Stimulated activated naive CD8-positive, alpha-beta T cell treated with anti-CD3 and anti-CD28 coated beads, Interleukin-15, Interleukin-2, amounts not matched to agents 100 U/mL and 50 U/mL, for 24 hours (primary cell): Measurements from ENCODE around the gene HK3.

ENCODE experiments used
- ATAC-seq: fragments of 150-1000 bp; cut with Tn5 transposase; one replicate; pipeline ENCODE4 v1.10.0; 2021
- DNase-seq: peaks from one replicate; pipeline ENCODE4 v3.0.0; 2021

HK3 gene, protein sequence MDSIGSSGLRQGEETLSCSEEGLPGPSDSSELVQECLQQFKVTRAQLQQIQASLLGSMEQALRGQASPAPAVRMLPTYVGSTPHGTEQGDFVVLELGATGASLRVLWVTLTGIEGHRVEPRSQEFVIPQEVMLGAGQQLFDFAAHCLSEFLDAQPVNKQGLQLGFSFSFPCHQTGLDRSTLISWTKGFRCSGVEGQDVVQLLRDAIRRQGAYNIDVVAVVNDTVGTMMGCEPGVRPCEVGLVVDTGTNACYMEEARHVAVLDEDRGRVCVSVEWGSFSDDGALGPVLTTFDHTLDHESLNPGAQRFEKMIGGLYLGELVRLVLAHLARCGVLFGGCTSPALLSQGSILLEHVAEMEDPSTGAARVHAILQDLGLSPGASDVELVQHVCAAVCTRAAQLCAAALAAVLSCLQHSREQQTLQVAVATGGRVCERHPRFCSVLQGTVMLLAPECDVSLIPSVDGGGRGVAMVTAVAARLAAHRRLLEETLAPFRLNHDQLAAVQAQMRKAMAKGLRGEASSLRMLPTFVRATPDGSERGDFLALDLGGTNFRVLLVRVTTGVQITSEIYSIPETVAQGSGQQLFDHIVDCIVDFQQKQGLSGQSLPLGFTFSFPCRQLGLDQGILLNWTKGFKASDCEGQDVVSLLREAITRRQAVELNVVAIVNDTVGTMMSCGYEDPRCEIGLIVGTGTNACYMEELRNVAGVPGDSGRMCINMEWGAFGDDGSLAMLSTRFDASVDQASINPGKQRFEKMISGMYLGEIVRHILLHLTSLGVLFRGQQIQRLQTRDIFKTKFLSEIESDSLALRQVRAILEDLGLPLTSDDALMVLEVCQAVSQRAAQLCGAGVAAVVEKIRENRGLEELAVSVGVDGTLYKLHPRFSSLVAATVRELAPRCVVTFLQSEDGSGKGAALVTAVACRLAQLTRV

GRCh38 chr5:176899296-176899891 is at the start of gene HK3:
HK3 (minus strand) TSS chr5:176899346; CDS start chr5:176896159, 3,187 bp downstream.
- ATAC-seq (no peak), DNase-seq (no peak)

DNA sequence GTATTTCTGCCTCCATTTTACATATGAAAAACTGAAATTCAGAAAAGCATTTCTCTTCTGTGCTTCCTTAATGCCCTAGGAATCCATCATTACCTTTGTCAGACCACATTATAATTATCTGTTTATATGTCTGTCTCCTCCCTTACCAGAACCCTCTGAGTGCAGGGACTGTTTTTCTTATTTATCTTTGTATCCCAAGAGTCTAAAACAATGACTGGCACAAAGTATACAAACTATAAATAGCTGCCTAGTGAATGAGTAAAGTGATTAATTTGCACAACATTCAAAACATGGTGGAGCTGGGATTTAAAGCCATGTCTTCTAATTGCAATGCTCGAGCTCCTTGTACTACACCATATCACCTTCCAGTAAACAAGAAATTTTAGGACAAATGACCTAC is 49.3 kb upstream of the HK3 start:
- DNase-seq (no peak), ATAC-seq (no peak)

DNA sequence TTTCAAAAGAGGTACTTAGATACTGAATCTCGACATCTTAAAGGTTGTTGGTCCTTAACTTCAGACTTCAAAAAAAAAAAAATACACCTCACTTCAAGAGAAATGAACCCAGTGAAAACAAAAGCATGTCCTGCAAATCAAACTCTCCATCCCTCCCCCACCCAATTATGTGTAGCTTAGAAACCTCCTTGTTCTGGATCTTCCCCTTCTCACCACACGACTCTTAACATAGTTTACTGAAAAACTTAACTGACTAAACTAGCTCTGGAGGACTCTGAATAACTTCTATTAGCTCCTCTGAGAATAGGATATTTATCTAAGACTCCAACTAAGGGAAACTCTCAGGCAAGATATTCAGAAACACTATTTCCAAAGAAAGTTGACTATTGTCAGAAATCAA is 48.7 kb upstream of the HK3 start:
- DNase-seq: no peak
- no peak for ATAC-seq

GRCh38 chr5:176944268-176944667 is 45.1 kb upstream of the HK3 start:
- DNase-seq (no peak), ATAC-seq (no peak)

GRCh38 chr5:176943816-176944215 is 44.7 kb upstream of the HK3 start:
- DNase-seq (no peak), ATAC-seq (no peak)

GRCh38 chr5:176941951-176942350 is 42.8 kb upstream of the HK3 start:
- DNase-seq: no peak
- ATAC-seq: no peak

DNA sequence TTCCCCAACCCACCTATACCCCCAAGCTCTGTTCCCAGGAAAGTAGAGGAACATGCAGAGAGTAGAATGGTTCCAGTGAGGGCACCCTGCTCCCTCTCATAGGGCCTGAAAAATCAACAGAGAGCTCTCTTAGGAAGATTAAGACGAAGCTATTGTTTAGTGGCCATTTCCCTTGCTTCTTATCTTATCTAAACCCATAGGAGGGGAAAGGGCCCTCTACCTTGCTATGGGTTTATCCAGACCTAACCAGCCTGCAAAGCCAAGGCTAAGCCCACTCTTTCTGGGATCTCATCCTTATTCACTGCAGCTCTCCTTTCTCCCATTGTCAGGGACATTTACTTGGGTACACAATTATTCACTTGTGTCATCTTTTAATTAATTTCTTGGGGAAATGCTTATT is 39.3 kb upstream of the HK3 start:
- ATAC-seq (no peak), DNase-seq (no peak)

DNA sequence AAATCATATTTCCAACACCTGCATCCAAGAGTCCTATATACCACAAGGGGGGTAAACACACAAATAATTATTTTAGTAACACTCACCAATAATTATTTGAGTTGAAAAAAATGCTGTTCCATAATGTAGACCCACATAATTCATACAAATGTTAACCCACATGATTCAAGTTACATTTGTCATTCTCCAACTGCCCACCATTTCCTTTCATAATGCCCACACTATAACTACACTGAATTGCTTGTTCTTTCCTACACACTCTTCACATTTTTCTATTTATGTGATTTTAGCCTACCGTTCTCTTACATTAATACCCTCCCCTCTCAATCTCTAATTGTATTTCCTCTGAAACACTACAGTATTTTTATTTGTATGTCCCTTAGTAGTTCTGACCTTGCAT is 35.9 kb upstream of the HK3 start:
- ATAC-seq: peak; percentile 59
- no peak for DNase-seq

DNA sequence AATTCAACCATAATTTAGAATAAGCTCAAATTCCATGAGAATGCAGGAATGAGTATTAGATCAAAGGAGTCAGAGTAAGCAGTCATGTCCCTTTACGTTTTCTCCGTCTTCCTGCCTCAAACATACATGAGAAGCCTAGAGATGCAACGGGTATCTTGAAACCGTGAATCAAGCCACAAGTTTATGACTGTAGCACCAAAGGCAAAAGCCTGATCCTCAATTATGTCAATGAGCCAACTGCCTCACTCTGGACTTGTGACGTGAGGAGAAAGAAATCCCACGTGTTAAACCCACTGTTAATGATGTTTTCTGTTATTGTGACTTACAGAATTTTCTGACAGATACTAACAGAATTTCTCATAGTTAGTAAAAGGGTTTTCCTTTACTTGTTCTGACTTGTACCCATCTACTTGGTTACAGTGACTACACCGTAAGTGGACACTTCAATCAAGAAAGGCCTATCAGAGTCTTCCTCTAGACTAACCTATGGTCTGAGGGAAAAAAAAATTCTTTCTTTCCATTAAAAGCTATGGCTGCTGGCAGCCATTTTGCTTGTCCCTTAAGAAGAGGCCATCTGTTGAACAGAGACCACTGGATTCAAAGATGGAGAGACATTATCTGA is 35.3 kb upstream of the HK3 start:
- ATAC-seq: peak; percentile 75
- no peak for DNase-seq

- no peak for DNase-seq
- ATAC-seq: no peak
Measured at GRCh38 chr5:176929654-176930053, 30.5 kb upstream of the HK3 start.

- DNase-seq (no peak), ATAC-seq (no peak)
Measured at GRCh38 chr5:176927562-176927961, 28.4 kb upstream of the HK3 start.

DNA sequence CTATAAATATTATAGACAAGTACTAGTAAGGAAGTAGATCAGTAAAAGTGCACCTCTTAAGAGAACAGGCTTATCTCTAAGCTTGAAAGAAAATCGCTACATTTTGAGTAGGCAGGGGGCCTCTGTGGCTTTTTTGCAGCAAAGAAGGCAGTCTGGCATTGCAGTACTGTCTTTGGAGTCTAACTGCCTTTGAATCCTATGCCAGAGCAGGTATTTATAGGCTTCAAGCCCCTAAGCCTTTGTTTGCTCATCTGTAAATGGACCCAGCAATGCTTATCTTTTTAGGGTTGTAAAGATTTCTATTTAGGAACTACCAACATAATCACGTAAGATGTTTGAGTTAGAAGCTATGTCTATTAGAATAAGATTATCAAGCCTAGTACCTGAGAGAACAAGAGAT is 23.7 kb upstream of the HK3 start:
- ATAC-seq: no peak
- no peak for DNase-seq

GRCh38 chr5:176921714-176922113 is 22.6 kb upstream of the HK3 start:
- ATAC-seq (no peak), DNase-seq (no peak)

- DNase-seq: no peak
- no peak for ATAC-seq
Measured at GRCh38 chr5:176918613-176919012, 19.5 kb upstream of the HK3 start.

DNA sequence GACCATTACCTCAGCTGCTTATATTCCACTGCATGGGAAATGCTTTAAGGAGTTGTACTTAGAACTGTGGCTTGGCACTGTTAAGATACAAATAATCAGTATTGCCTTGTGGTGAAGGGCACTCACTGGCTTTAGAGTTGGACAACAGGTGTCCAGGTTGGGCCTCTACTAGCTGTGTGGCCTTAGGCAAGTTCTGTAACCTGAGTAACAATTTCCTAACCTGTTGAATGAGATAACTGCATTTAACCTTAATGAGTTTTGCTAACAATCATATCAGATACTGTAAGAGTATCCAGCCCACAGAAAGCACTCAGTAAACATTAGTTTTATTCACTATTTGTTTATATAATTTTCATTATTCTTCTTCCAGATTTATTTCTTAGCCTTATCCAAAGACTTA is 17.2 kb upstream of the HK3 start:
- no peak for ATAC-seq
- DNase-seq: no peak

DNA sequence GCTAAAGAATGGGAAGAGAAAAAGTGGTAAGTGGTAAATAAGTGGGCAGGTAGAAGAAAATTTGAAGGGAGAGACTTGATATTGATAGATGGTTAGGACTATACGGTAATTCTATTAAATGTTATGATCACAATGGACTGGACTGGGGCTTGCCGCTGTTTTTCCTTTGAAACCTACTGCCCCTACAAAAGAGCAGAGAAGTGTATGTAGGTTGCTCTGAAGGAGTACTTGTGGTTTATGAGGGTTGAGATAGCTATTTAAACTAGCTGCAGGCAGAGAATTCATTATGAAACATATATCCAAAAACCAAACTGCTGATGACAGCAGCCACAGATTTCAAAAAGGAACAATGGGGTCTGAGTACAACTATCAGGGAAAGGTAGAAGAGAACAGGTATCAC is 16.8 kb upstream of the HK3 start:
- DNase-seq: no peak
- ATAC-seq: peak; percentile 14

DNA sequence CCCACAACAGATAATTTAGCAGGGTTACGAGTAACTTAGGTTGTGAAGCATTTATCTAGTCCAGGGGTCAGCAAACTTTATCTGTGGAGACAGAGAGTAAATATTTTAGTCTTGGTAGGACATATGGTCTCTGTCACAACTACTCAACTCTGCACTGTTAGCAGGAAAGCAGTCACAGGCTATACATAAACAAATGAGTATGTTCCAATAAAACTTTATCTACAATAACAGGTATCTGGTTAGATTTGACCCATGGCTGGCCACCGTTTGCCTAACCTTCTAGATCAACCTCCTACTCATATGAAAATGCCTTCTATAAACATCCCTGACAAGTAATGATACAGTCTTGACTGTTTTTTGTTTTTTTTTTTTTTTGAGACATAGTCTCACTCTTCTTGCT is 13.0 kb upstream of the HK3 start:
- DNase-seq (no peak), ATAC-seq (peak; percentile 3)

- no peak for DNase-seq
- no peak for ATAC-seq
Measured at GRCh38 chr5:176908675-176909368, 9.7 kb upstream of the HK3 start.

GRCh38 chr5:176906796-176907195 is 7.7 kb upstream of the HK3 start:
- ATAC-seq: no peak
- DNase-seq: no peak

DNA sequence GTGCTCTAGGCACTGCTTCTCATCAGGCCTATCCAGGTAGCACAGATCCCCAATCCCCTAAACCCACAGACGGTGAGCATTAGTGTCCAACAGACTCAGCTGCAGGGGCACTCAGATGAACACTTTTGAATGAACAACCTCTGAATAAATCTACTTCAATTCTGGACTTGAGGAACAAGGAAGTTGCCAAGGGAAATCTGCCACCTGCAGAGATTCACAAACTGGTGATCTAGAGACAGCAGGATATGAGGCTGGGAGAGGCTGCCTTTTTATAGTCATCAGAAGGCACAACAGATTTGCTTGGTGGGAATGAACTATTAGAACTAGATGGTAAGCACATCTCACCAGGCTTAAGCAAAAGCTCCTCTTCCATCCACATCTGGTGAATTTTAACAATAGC is 7.0 kb upstream of the HK3 start:
- no peak for DNase-seq
- ATAC-seq: no peak

DNA sequence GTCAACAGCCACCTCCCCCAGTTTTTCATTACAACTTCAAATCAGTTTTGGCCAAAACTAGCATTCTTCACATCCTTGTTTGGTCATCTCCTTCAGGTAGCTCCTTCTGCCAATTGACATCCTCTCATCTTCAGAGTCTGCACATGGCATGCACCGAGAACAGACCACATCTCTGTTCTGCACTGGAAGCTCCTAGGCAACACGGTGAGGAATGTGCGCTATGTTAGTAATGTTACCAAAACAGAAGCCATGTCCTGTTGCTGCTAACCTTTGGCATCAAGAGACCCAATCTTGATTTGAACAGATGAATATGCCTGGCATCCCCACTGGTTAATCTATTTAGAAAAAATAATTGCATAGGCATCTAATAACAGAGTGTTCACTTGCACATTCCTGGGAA is 5.1 kb upstream of the HK3 start:
- no peak for ATAC-seq
- no peak for DNase-seq
